GM12865 (cell line): ENCODE results near the gene CEP76.

Experiments
- DNase-seq: peaks from one replicate; pipeline ENCODE4 v3.0.0; 2010; ENCODE audit warnings: low read depth
- H3K4me3 ChIP-seq: 2 replicates; pipeline ENCODE4 v1.5.1; 2011; ENCODE audit warnings: mild to moderate bottlenecking, low read depth, low read length, control low read depth
- CTCF ChIP-seq: IDR thresholded peaks from 2 replicates; pipeline ENCODE4 v1.5.1; 2011; ENCODE audit warnings: low read length, control low read depth, low read depth, inconsistent platforms; ENCODE audit not compliant: insufficient read depth; ENCODE audit errors: missing control alignments

Gene CEP76

GRCh38 chr18:12702221-12703095, at the start of gene CEP76, which contains the start of gene PSMG2:
CEP76 (minus strand) TSS chr18:12702723; CDS start chr18:12702548, 175 bp downstream.
PSMG2 (plus strand) TSS chr18:12703042; CDS start chr18:12703108, 66 bp downstream.
- peak; percentile 95 for DNase-seq
- H3K4me3 ChIP-seq = peak within 1 kb of the TSS; percentile 94
- no peak for TF ChIP-seq CTCF

- DNase-seq = no peak
- no peak overlapping the region for H3K4me3 ChIP-seq
- TF ChIP-seq CTCF = no peak
Observed at GRCh38 chr18:12751891-12752290, 49.4 kb upstream of the CEP76 start.

GRCh38 chr18:12751503-12751884, 49.0 kb upstream of the CEP76 start:
- no peak for TF ChIP-seq CTCF
- H3K4me3 ChIP-seq = no peak overlapping the region
- DNase-seq = no peak

- TF ChIP-seq CTCF = no peak
- H3K4me3 ChIP-seq = no peak overlapping the region
- DNase-seq = no peak
Observed at GRCh38 chr18:12750715-12751502, 48.4 kb upstream of the CEP76 start.

GRCh38 chr18:12750076-12750714, 47.7 kb upstream of the CEP76 start:
- no peak overlapping the region for H3K4me3 ChIP-seq
- TF ChIP-seq CTCF = no peak
- DNase-seq = peak; percentile 47

GRCh38 chr18:12749121-12749520, 46.6 kb upstream of the CEP76 start:
- TF ChIP-seq CTCF = no peak
- H3K4me3 ChIP-seq = no peak overlapping the region
- no peak for DNase-seq
